ENCODE results near the gene C1orf50.
A peak's percentile ranks its signal among the peaks of the same experiment; 100 is the strongest.

Gene C1orf50

GRCh38 chr1:42759114-42759513 lies 7.9 kb upstream of the C1orf50 start:
- no peak for DNase-seq (ENCODE audit: low spot score)

GRCh38 chr1:42761567-42761966 lies 5.5 kb upstream of the C1orf50 start:
- DNase-seq (ENCODE audit: low spot score) = no peak

- DNase-seq (ENCODE audit: low spot score) = no peak
Measured at GRCh38 chr1:42762269-42762668, 4.8 kb upstream of the C1orf50 start.

- DNase-seq (ENCODE audit: low spot score) = no peak
Measured at GRCh38 chr1:42765269-42765668, 1.8 kb upstream of the C1orf50 start.

GRCh38 chr1:42765832-42766740 lies 963 bp upstream of the C1orf50 start:
- peak; percentile 77 for DNase-seq (ENCODE audit: low spot score)

GRCh38 chr1:42767510-42768000 lies 506 bp downstream of the C1orf50 start:
- DNase-seq (ENCODE audit: low spot score) = peak; percentile 26

GRCh38 chr1:42768172-42768571 lies 1.1 kb downstream of the C1orf50 start:
- no peak for DNase-seq (ENCODE audit: low spot score)

- no peak for DNase-seq (ENCODE audit: low spot score)
Measured at GRCh38 chr1:42769811-42770210, 2.8 kb downstream of the C1orf50 start.

GRCh38 chr1:42773420-42773819 lies 6.4 kb downstream of the C1orf50 start:
- no peak for DNase-seq (ENCODE audit: low spot score)

GRCh38 chr1:42774928-42775526 lies 8.0 kb downstream of the C1orf50 start:
- no peak for DNase-seq (ENCODE audit: low spot score)

GRCh38 chr1:42776502-42776901 lies 9.5 kb downstream of the C1orf50 start:
- no peak for DNase-seq (ENCODE audit: low spot score)

GRCh38 chr1:42777852-42778251 lies 10.8 kb downstream of the C1orf50 start:
- peak; percentile 54 for DNase-seq (ENCODE audit: low spot score)

- DNase-seq (ENCODE audit: low spot score) = no peak
Measured at GRCh38 chr1:42779725-42780124, 12.7 kb downstream of the C1orf50 start.

- no peak for DNase-seq (ENCODE audit: low spot score)
Measured at GRCh38 chr1:42780176-42780575, 13.1 kb downstream of the C1orf50 start.

GRCh38 chr1:42783092-42783491 lies 16.0 kb downstream of the C1orf50 start:
- DNase-seq (ENCODE audit: low spot score) = no peak

GRCh38 chr1:42784547-42784945 lies 17.5 kb downstream of the C1orf50 start:
- DNase-seq (ENCODE audit: low spot score) = no peak

- DNase-seq (ENCODE audit: low spot score) = no peak
Measured at GRCh38 chr1:42784946-42785693, 18.1 kb downstream of the C1orf50 start, which contains the start of gene TMEM269. TMEM269 (plus strand) TSS chr1:42784991; CDS start chr1:42789894, 4,903 bp downstream.

- DNase-seq (ENCODE audit: low spot score) = no peak
Measured at GRCh38 chr1:42786097-42786496, 19.0 kb downstream of the C1orf50 start.

- DNase-seq (ENCODE audit: low spot score) = no peak
Measured at GRCh38 chr1:42788021-42788420, 21.0 kb downstream of the C1orf50 start.

GRCh38 chr1:42793824-42794223 lies 26.8 kb downstream of the C1orf50 start:
- DNase-seq (ENCODE audit: low spot score) = no peak

- no peak for DNase-seq (ENCODE audit: low spot score)
Measured at GRCh38 chr1:42797414-42797813, 30.4 kb downstream of the C1orf50 start.

GRCh38 chr1:42797979-42798378 lies 30.9 kb downstream of the C1orf50 start:
- no peak for DNase-seq (ENCODE audit: low spot score)

Measured in SW480 (cell line).